ENCODE data around the gene THRB.

The THRB gene

GRCh38 chr3:24133436-24133835 is 361.2 kb downstream of the THRB start:
- no peak for TF ChIP-seq CTCF (IDR thresholded peaks at IDR 0.05; ENCODE audit: borderline replicate concordance, control extremely low read depth, extremely low read depth, insufficient read depth, missing control alignments)
- no peak for DNase-seq (ENCODE audit: low spot score)

GRCh38 chr3:24129549-24129948 is 365.1 kb downstream of the THRB start:
- TF ChIP-seq CTCF (IDR thresholded peaks at IDR 0.05; ENCODE audit: borderline replicate concordance, control extremely low read depth, extremely low read depth, insufficient read depth, missing control alignments), result no peak
- in situ Hi-C loops (cut with MboI; ENCODE audit: low sequenced_read_pairs, unreplicated experiment), result no loop called here
- no peak for DNase-seq (ENCODE audit: low spot score)

More at GRCh38 chr3:24133436-24133835, 361.2 kb downstream of the THRB start:
- in situ Hi-C loops (cut with MboI; ENCODE audit: low sequenced_read_pairs, unreplicated experiment), result no loop called here

GRCh38 chr3:24128199-24129005 is 366.2 kb downstream of the THRB start:
- TF ChIP-seq CTCF (IDR thresholded peaks at IDR 0.05; ENCODE audit: borderline replicate concordance, control extremely low read depth, extremely low read depth, insufficient read depth, missing control alignments), result no peak
- no peak for DNase-seq (ENCODE audit: low spot score)
- in situ Hi-C loops (cut with MboI; ENCODE audit: low sequenced_read_pairs, unreplicated experiment), result no loop called here

- in situ Hi-C loops (cut with MboI; ENCODE audit: low sequenced_read_pairs, unreplicated experiment), result no loop called here
- no peak for TF ChIP-seq CTCF (IDR thresholded peaks at IDR 0.05; ENCODE audit: borderline replicate concordance, control extremely low read depth, extremely low read depth, insufficient read depth, missing control alignments)
- DNase-seq (ENCODE audit: low spot score), result no peak
Measured at GRCh38 chr3:24123596-24123995, 371.1 kb downstream of the THRB start.

GRCh38 chr3:24120434-24120833 is 374.2 kb downstream of the THRB start:
- in situ Hi-C loops (cut with MboI; ENCODE audit: low sequenced_read_pairs, unreplicated experiment), result no loop called here
- no peak for TF ChIP-seq CTCF (IDR thresholded peaks at IDR 0.05; ENCODE audit: borderline replicate concordance, control extremely low read depth, extremely low read depth, insufficient read depth, missing control alignments)
- DNase-seq (ENCODE audit: low spot score), result no peak

- no peak for DNase-seq (ENCODE audit: low spot score)
- TF ChIP-seq CTCF (IDR thresholded peaks at IDR 0.05; ENCODE audit: borderline replicate concordance, control extremely low read depth, extremely low read depth, insufficient read depth, missing control alignments), result no peak
- in situ Hi-C loops (cut with MboI; ENCODE audit: low sequenced_read_pairs, unreplicated experiment), result no loop called here
Measured at GRCh38 chr3:24119321-24119751, 375.3 kb downstream of the THRB start.

Data from GM13976 (cell line).